Panc1 (cell line): Measurements from ENCODE around the gene HS3ST5. TPM values are rescaled to one million over a fixed set of nuclear protein-coding genes. Genes with fewer than 3 reads are reported as not detected.

Experiments used
- ATAC-seq: fragments of 200-7000 bp; cut with Tn5 transposase; 2 replicates; pipeline ENCODE4 v1.9.1; 2020; ENCODE audit warnings: mild to moderate bottlenecking, moderate library complexity
- BruUV-seq: library from RNA; stranded (reverse); fragments of 400-500 nt; replicated peaks from 2 replicates; lab custom pipeline; 2021; lab: Mats Ljungman, UMichigan
- CTCF ChIA-PET: fragments of 300-600 bp; sonication (Branson Sonifier 250); formaldehyde crosslinking; loops from one replicate; lab custom pipeline; 2022; ENCODE audit warnings: antibody characterized with exemption; lab: Charles Lee
- POLR2A ChIA-PET: fragments of 300-600 bp; sonication (Branson Sonifier 250); formaldehyde crosslinking; loops from one replicate; lab custom pipeline; 2022; ENCODE audit warnings: antibody characterized with exemption; lab: Charles Lee
- DNase-seq: peaks from one replicate; pipeline ENCODE4 v3.0.0-alpha.2; 2010; ENCODE audit warnings: low read depth, low spot score
- H3K27ac ChIP-seq: 2 replicates; pipeline ENCODE4 v1.5.1; 2011; ENCODE audit warnings: mild to moderate bottlenecking, low read length, inconsistent platforms
- H3K27me3 ChIP-seq: fragments of 200-500 bp; sonication (Bioruptor generic); 2 replicates; pipeline ENCODE4 v1.6.0; 2014; ENCODE audit warnings: low read length, inconsistent platforms; ENCODE audit not compliant: control insufficient read depth, insufficient read depth
- H3K36me3 ChIP-seq: fragments of 200-500 bp; sonication (Bioruptor generic); 2 replicates; pipeline ENCODE4 v1.5.1; 2014; ENCODE audit warnings: inconsistent platforms, mild to moderate bottlenecking, low read length, moderate library complexity; ENCODE audit not compliant: control insufficient read depth, insufficient read depth
- H3K4me1 ChIP-seq: 2 replicates; pipeline ENCODE4 v1.5.1; 2011; ENCODE audit warnings: inconsistent platforms, mild to moderate bottlenecking, low read length, moderate library complexity; ENCODE audit not compliant: control insufficient read depth, insufficient read depth
- H3K4me3 ChIP-seq, 2 experiments: 2 replicates each; pipeline ENCODE4 v1.5.1; 2011 to 2012; ENCODE audit warnings: low read depth in 2 of 2, low read length in 2 of 2, mild to moderate bottlenecking in 2 of 2, inconsistent platforms in 1 of 2, moderate library complexity in 1 of 2
- H3K9me3 ChIP-seq: fragments of 200-500 bp; sonication (Bioruptor generic); 2 replicates; pipeline ENCODE4 v1.5.1; 2014; ENCODE audit warnings: low read depth, mild to moderate bottlenecking, inconsistent platforms, low read length, moderate library complexity; ENCODE audit not compliant: control insufficient read depth, insufficient read depth
- CTCF ChIP-seq: fragments of 450-650 bp; IDR thresholded peaks from 2 replicates; pipeline ENCODE4 v1.5.1; 2017; ENCODE audit warnings: mild to moderate bottlenecking
- POLR2AphosphoS5 ChIP-seq: IDR thresholded peaks from 2 replicates; pipeline ENCODE4 v1.6.1; 2012; ENCODE audit warnings: mild to moderate bottlenecking, low read depth, low read length, moderate library complexity
- REST ChIP-seq, 2 experiments: IDR thresholded peaks; 2 replicates each; pipeline ENCODE4 v1.6.1; 2011 to 2012; ENCODE audit warnings: low read depth in 2 of 2, control low read depth in 1 of 2, low read length in 1 of 2, mild to moderate bottlenecking in 1 of 2, moderate library complexity in 1 of 2; ENCODE audit not compliant: insufficient read depth in 1 of 2
- SIN3A ChIP-seq: IDR thresholded peaks from 2 replicates; pipeline ENCODE4 v1.6.1; 2012; ENCODE audit warnings: low read depth, mild to moderate bottlenecking, low read length, moderate library complexity, borderline replicate concordance; ENCODE audit not compliant: insufficient read depth
- TCF7L2 ChIP-seq: IDR thresholded peaks from 2 replicates; pipeline ENCODE4 v1.6.1; 2011; ENCODE audit warnings: mild to moderate bottlenecking, low read depth, low read length, inconsistent platforms
- in situ Hi-C: cut with HindIII; loops from 2 replicates; pipeline ENCODE4 v1.10.0; 2016; ENCODE audit warnings: low sequenced_read_pairs, low pct_unique_long_range_greater_than_20kb
- intact Hi-C: fragments of 100-400 bp; cut with micrococcal nuclease; formaldehyde crosslinking; loops from one replicate; pipeline ENCODE4 v1.10.0; 2022; ENCODE audit not compliant: unreplicated experiment
- total RNA-seq: library from RNA; stranded (reverse); gene quantifications from one replicate; pipeline ENCODE4 v1.2.1, GENCODE V29; 2021; ENCODE audit not compliant: unreplicated experiment

The HS3ST5 gene
- total RNA-seq, 1 experiment from 2014 or later: 0.05 TPM

- H3K9me3 ChIP-seq: no peaks in the 10 kb centered on the region
- TF ChIP-seq TCF7L2 (no peak), POLR2AphosphoS5 (no peak), REST (IDR thresholded peaks at IDR 0.05; ENCODE audit: insufficient read depth in 1 of 2, low read depth in 2 of 2, low read length in 1 of 2) (no peak), CTCF (no peak), SIN3A (no peak)
- intact Hi-C loops (no loop called here), in situ Hi-C loops (no loop called here)
- no peak overlapping the region for H3K4me3 ChIP-seq
- no peak overlapping the region for H3K27ac ChIP-seq
- no peaks in the 10 kb centered on the region for H3K4me1 ChIP-seq
- ChIA-PET CTCF (no interaction called here), POLR2A (no interaction called here)
- BruUV-seq: no TSS peak
- H3K27me3 ChIP-seq: no peaks in the 10 kb centered on the region
- ATAC-seq (no peak), DNase-seq (no peak)
- H3K36me3 ChIP-seq: no peaks in the 10 kb centered on the region
Measured at GRCh38 chr6:114164207-114164606, 178.6 kb downstream of the HS3ST5 start.

GRCh38 chr6:114162691-114163347 lies 180.0 kb downstream of the HS3ST5 start:
- Histone ChIP-seq H3K36me3 (no peaks in the 10 kb centered on the region), H3K4me3 (no peak overlapping the region), H3K4me1 (no peaks in the 10 kb centered on the region), H3K27ac (no peak overlapping the region), H3K9me3 (no peaks in the 10 kb centered on the region), H3K27me3 (no peaks in the 10 kb centered on the region)
- no peak for DNase-seq
- in situ Hi-C loops (no loop called here), intact Hi-C loops (no loop called here)
- no peak for ATAC-seq
- TF ChIP-seq REST (IDR thresholded peaks at IDR 0.05; ENCODE audit: insufficient read depth in 1 of 2, low read depth in 2 of 2, low read length in 1 of 2): no peak
- no peak for TF ChIP-seq POLR2AphosphoS5
- no peak for TF ChIP-seq TCF7L2
- TF ChIP-seq SIN3A: no peak
- TF ChIP-seq CTCF: no peak
- ChIA-PET CTCF (no interaction called here), POLR2A (no interaction called here)
- no TSS peak for BruUV-seq
